Gastrocnemius medialis (tissue), 4 donors: ENCODE results near the gene ACKR1. TPM values are rescaled to one million over a fixed set of nuclear protein-coding genes. Genes with fewer than 3 reads are reported as not detected.

Experiments
- ATAC-seq, 2 donors: fragments of 150-250 bp; one replicate each; pipeline ENCODE4 v1.9.1; 2016
- DNase-seq, 2 donors: peaks; one replicate each; pipeline ENCODE4 v3.0.0-alpha.2; 2019
- H3K27ac ChIP-seq, 4 donors: fragments of 200-600 bp; sonication (generic); 1 replicate in 1 of 4; 2 replicates in 3 of 4; pipeline ENCODE4 v1.5.1; 2016 to 2018; ENCODE audit warnings: mild to moderate bottlenecking in 2 of 4, moderate library complexity in 1 of 4
- H3K27me3 ChIP-seq, 3 donors: fragments of 200-600 bp; sonication (generic) in 2 of 3; 1 replicate in 1 of 3; 2 replicates in 2 of 3; pipeline versions ENCODE4 v1.5.1 to v1.6.0; 2016 to 2019; ENCODE audit warnings: mild to moderate bottlenecking in 1 of 3, moderate library complexity in 1 of 3
- H3K36me3 ChIP-seq, 2 donors: fragments of 200-600 bp; sonication (generic) in 1 of 2; one replicate each; pipeline ENCODE4 v1.5.1; 2017 to 2018
- H3K4me1 ChIP-seq, 2 donors: fragments of 200-600 bp; sonication (generic) in 1 of 2; one replicate each; pipeline ENCODE4 v1.5.1; 2016 to 2017; ENCODE audit warnings: mild to moderate bottlenecking in 2 of 2
- H3K4me3 ChIP-seq, 4 donors: fragments of 200-600 bp; sonication (generic) in 3 of 4; 1 replicate in 1 of 4; 2 replicates in 3 of 4; pipeline ENCODE4 v1.5.1; 2016 to 2019; ENCODE audit warnings: mild to moderate bottlenecking in 2 of 4
- H3K9me3 ChIP-seq, 3 donors: fragments of 200-600 bp; sonication (generic) in 2 of 3; 1 replicate in 1 of 3; 2 replicates in 2 of 3; pipeline ENCODE4 v1.5.1; 2016 to 2019
- CTCF ChIP-seq, 5 experiments: fragments of 450-650 bp in 3 of 5; fragments of 200-600 bp in 2 of 5; sonication (generic) in 2 of 5; IDR thresholded peaks in 4 of 5; conservative IDR thresholded peaks in 1 of 5; 1 replicate in 4 of 5; 2 replicates in 1 of 5; pipeline ENCODE4 v1.5.1; 2016 to 2019; ENCODE audit warnings: antibody characterized with exemption in 5 of 5, mild to moderate bottlenecking in 3 of 5, moderate library complexity in 3 of 5
- POLR2A ChIP-seq, 2 donors: fragments of 450-650 bp; IDR thresholded peaks; one replicate each; pipeline ENCODE4 v1.6.1; 2017; ENCODE audit warnings: antibody characterized with exemption in 2 of 2, mild to moderate bottlenecking in 2 of 2, moderate library complexity in 2 of 2
- in situ Hi-C, 4 donors: fragments of 200-750 bp; cut with MboI; loops; one replicate each; pipeline versions ENCODE4 v1.15.0 to v1.8.0; 2017; ENCODE audit warnings: low sequenced_read_pairs in 4 of 4
- intact Hi-C: fragments of 100-400 bp; cut with DNase I; formaldehyde crosslinking; loops from one replicate; pipeline ENCODE4 v1.15.1; 2023; ENCODE audit warnings: low total_unique reads
- total RNA-seq, 4 donors: library from RNA; depleted of rRNA; stranded (reverse); fragments of >200 nt; gene quantifications; one replicate each; pipeline versions ENCODE4 v1.1.0 to v1.2.3, GENCODE V29; 2016

Gene ACKR1
- total RNA-seq, 4 donors from 2014 or later: 10.1 to 34.8 (median 21.8) TPM

- Histone ChIP-seq H3K4me1 (no peaks in the 10 kb centered on the region), H3K27me3 (no peaks in the 10 kb centered on the region), H3K4me3 (no peak overlapping the region), H3K27ac (no peak overlapping the region), H3K36me3 (no peaks in the 10 kb centered on the region), H3K9me3 (no peaks in the 10 kb centered on the region)
- in situ Hi-C loops (loop anchor here in 1 of 4 donors (5.0 kb wide), 1 partner anchor 38 kb away; no protein-coding TSS in a partner anchor), intact Hi-C loops (no loop called here)
- ATAC-seq (no peak), DNase-seq (no peak)
- TF ChIP-seq CTCF (IDR thresholded peaks at IDR 0.05 in 4 of 5, conservative IDR thresholded peaks at IDR 0.05 in 1 of 5) (no peak), POLR2A (IDR thresholded peaks at IDR 0.05) (no peak)
Measured at GRCh38 chr1:159199901-159200300, 4.8 kb upstream of the ACKR1 start.

- no peak overlapping the region for H3K27ac ChIP-seq
- H3K4me3 ChIP-seq: peak overlapping the region in 1 of 4 donors; percentile 7
- no peaks in the 10 kb centered on the region for H3K36me3 ChIP-seq
- no peaks in the 10 kb centered on the region for H3K4me1 ChIP-seq
- intact Hi-C loops (no loop called here), in situ Hi-C loops (no loop called here)
- no peak for DNase-seq
- H3K27me3 ChIP-seq: peaks cover 0 to 3% (median 0%) of the 10 kb centered on the region in 3 donors
- no peak for TF ChIP-seq CTCF (IDR thresholded peaks at IDR 0.05 in 4 of 5, conservative IDR thresholded peaks at IDR 0.05 in 1 of 5)
- no peak for ATAC-seq
- no peaks in the 10 kb centered on the region for H3K9me3 ChIP-seq
Measured at GRCh38 chr1:159200769-159201168, 3.9 kb upstream of the ACKR1 start.

GRCh38 chr1:159201642-159202041 is 3.0 kb upstream of the ACKR1 start:
- in situ Hi-C loops (no loop called here), intact Hi-C loops (no loop called here)
- ATAC-seq (no peak), DNase-seq (no peak)
- no peak overlapping the region for H3K27ac ChIP-seq
- TF ChIP-seq CTCF (IDR thresholded peaks at IDR 0.05 in 4 of 5, conservative IDR thresholded peaks at IDR 0.05 in 1 of 5): no peak
- TF ChIP-seq POLR2A (IDR thresholded peaks at IDR 0.05): no peak
- no peaks in the 10 kb centered on the region for H3K4me1 ChIP-seq
- H3K36me3 ChIP-seq: no peaks in the 10 kb centered on the region
- no peaks in the 10 kb centered on the region for H3K9me3 ChIP-seq
- peaks cover 0 to 5% (median 0%) of the 10 kb centered on the region in 3 donors for H3K27me3 ChIP-seq
- peak overlapping the region in 1 of 4 donors; percentile 7 for H3K4me3 ChIP-seq

GRCh38 chr1:159203610-159204009 is 1.1 kb upstream of the ACKR1 start:
- no peak for ATAC-seq
- Histone ChIP-seq H3K27ac (no peak overlapping the region), H3K36me3 (no peaks in the 10 kb centered on the region), H3K4me3 (no peak overlapping the region), H3K9me3 (no peaks in the 10 kb centered on the region), H3K4me1 (no peaks in the 10 kb centered on the region), H3K27me3 (peaks cover 3 to 21% (median 6%) of the 10 kb centered on the region in 3 donors)
- intact Hi-C loops: no loop called here
- no peak for TF ChIP-seq CTCF (IDR thresholded peaks at IDR 0.05 in 4 of 5, conservative IDR thresholded peaks at IDR 0.05 in 1 of 5)
- TF ChIP-seq POLR2A (IDR thresholded peaks at IDR 0.05): no peak
- in situ Hi-C loops: no loop called here
- no peak for DNase-seq

- ATAC-seq: no peak
- Histone ChIP-seq H3K27me3 (peaks cover 3 to 27% (median 6%) of the 10 kb centered on the region in 3 donors), H3K4me1 (no peaks in the 10 kb centered on the region), H3K9me3 (no peaks in the 10 kb centered on the region), H3K4me3 (peak overlapping the region in 1 of 4 donors; percentile 24), H3K36me3 (no peaks in the 10 kb centered on the region), H3K27ac (no peak overlapping the region)
- intact Hi-C loops: no loop called here
- in situ Hi-C loops: no loop called here
- no peak for TF ChIP-seq CTCF (IDR thresholded peaks at IDR 0.05 in 4 of 5, conservative IDR thresholded peaks at IDR 0.05 in 1 of 5)
- no peak for TF ChIP-seq POLR2A (IDR thresholded peaks at IDR 0.05)
- DNase-seq: no peak
Measured at GRCh38 chr1:159205225-159205624, 550 bp downstream of the ACKR1 start.
